Lung (tissue), 12 donors: ENCODE results near the gene KIF26A. TPM values are rescaled to one million over a fixed set of nuclear protein-coding genes. Genes with fewer than 3 reads are reported as not detected.

Experiments used
- ATAC-seq: fragments of 200-7000 bp; cut with Tn5 transposase; one replicate; pipeline ENCODE4 v1.9.1; 2020; ENCODE audit warnings: moderate number of reproducible peaks; ENCODE audit not compliant: insufficient read depth, low FRiP score
- DNase-seq, 3 donors: peaks; one replicate each; pipeline ENCODE4 v3.0.0-alpha.2; 2013 to 2017
- H3K27ac ChIP-seq, 2 donors: one replicate each; pipeline ENCODE4 v1.5.1; 2013; ENCODE audit warnings: mild to moderate bottlenecking in 2 of 2, moderate library complexity in 2 of 2, control low read depth in 1 of 2, inconsistent platforms in 1 of 2, low read depth in 1 of 2, low read length in 1 of 2
- H3K27me3 ChIP-seq, 3 donors: one replicate each; pipeline ENCODE4 v1.5.1; 2013; ENCODE audit warnings: low read length in 2 of 3; ENCODE audit not compliant: control insufficient read depth in 3 of 3, insufficient read depth in 3 of 3
- H3K36me3 ChIP-seq, 4 donors: one replicate each; pipeline ENCODE4 v1.5.1; 2013; ENCODE audit warnings: low read length in 4 of 4, mild to moderate bottlenecking in 1 of 4, moderate library complexity in 1 of 4; ENCODE audit not compliant: control insufficient read depth in 4 of 4, insufficient read depth in 4 of 4
- H3K4me1 ChIP-seq, 5 donors: one replicate each; pipeline ENCODE4 v1.5.1; 2013; ENCODE audit warnings: low read length in 5 of 5, mild to moderate bottlenecking in 2 of 5, moderate library complexity in 1 of 5; ENCODE audit not compliant: control insufficient read depth in 5 of 5, insufficient read depth in 5 of 5
- H3K4me3 ChIP-seq: one replicate; pipeline ENCODE4 v1.5.1; 2013; ENCODE audit warnings: mild to moderate bottlenecking, control low read depth, moderate library complexity
- H3K9ac ChIP-seq, 2 donors: one replicate each; pipeline ENCODE4 v1.5.1; 2013; ENCODE audit warnings: low read length in 2 of 2, control low read depth in 1 of 2; ENCODE audit not compliant: insufficient read depth in 1 of 2
- H3K9me3 ChIP-seq, 4 donors: one replicate each; pipeline ENCODE4 v1.5.1; 2013; ENCODE audit warnings: low read length in 3 of 4, mild to moderate bottlenecking in 1 of 4, moderate library complexity in 1 of 4; ENCODE audit not compliant: control insufficient read depth in 4 of 4, insufficient read depth in 3 of 4
- WGBS, 2 donors: extraction: QIAGEN DNeasy Blood & Tissue Kit; methylation state at CpG; one replicate each; pipeline ENCODE4 v1.1.7; 2013; 5-methylcytosine and 5-hydroxymethylcytosine counted together
- polyA plus RNA-seq, 2 donors: library from polyadenylated mRNA; stranded (reverse); fragments of 200-250 nt; gene quantifications; one replicate each; pipeline ENCODE4 v1.2.1, GENCODE V29; 2013
- total RNA-seq, 2 donors: library from RNA; depleted of rRNA in 1 of 2; stranded (reverse); fragments of >200 nt in 1 of 2; gene quantifications; one replicate each; pipeline ENCODE4 v1.2.1, GENCODE V29; 2014 to 2021
- TF ChIP-seq, protein P1 (sequence below): IDR thresholded peaks from 2 replicates; pipeline ENCODE4 v1.5.1; 2012; ENCODE audit warnings: mild to moderate bottlenecking; ENCODE audit errors: control extremely low read depth, extremely low read depth
- donor health status: control.
- donor health status: control.
- donor health status: Bipolar disorder and iron deficiency.
- donor health status: healthy.
- donor health status: DM: yes; HTN: yes; CAD: no.

Gene KIF26A
- total and polyA plus RNA-seq, 4 donors, result 2.4 to 11.4 (median 4.5) TPM

DNA sequence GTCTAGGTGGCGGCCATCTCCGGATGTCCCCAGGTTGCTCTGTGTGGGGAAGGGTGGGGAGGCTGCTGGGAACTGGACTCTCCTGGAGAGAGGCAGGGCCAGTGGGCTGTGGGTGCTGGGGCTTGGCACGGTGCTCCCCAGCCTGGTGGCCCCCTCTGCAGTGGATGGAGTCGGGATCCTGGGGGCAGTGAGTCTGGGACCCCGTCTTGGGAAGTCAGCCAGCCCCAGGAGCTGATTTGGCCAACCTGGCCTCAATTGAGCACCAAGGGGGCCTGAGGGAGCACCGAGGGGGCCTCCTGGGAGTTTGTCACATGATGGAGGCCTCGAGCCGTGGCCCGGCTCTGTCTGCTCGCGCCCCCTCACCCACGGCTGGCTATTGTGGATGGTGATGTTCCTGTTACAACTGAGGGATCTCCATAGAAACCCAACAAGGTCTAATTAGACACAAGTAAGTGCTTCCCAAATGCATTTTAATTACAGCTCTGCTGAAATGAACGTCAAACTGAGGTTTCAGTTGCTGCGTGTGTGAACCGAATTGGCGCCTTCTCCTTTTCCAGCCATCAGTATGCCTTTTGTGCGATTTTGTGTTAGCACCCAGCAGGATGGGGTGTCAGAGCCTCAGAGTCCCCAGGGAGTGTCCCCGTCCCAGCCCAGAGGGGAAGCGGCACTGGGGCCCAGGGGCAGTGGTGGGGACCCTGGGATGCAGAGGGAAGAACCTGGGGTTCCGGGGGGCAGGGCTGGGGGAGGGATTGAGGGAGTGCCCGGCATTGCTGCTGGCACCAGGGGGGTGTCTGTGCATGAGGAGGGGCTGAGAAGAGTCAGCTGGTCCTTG lies 71.8 kb downstream of the KIF26A start:
- Histone ChIP-seq H3K9me3 (peaks cover 0 to 3% (median 0%) of the 10 kb centered on the region in 4 donors), H3K27ac (no peak overlapping the region), H3K27me3 (no peaks in the 10 kb centered on the region), H3K4me1 (peaks cover 0 to 14% (median 4%) of the 10 kb centered on the region in 5 donors), H3K36me3 (no peaks in the 10 kb centered on the region), H3K9ac (no peak overlapping the region), H3K4me3 (no peak overlapping the region)
- ATAC-seq (no peak), DNase-seq (no peak)
- WGBS, 2 donors, result 78 to 88% methylated on average over 21 of the region's 21 CpGs
- TF ChIP-seq, protein P1, sequence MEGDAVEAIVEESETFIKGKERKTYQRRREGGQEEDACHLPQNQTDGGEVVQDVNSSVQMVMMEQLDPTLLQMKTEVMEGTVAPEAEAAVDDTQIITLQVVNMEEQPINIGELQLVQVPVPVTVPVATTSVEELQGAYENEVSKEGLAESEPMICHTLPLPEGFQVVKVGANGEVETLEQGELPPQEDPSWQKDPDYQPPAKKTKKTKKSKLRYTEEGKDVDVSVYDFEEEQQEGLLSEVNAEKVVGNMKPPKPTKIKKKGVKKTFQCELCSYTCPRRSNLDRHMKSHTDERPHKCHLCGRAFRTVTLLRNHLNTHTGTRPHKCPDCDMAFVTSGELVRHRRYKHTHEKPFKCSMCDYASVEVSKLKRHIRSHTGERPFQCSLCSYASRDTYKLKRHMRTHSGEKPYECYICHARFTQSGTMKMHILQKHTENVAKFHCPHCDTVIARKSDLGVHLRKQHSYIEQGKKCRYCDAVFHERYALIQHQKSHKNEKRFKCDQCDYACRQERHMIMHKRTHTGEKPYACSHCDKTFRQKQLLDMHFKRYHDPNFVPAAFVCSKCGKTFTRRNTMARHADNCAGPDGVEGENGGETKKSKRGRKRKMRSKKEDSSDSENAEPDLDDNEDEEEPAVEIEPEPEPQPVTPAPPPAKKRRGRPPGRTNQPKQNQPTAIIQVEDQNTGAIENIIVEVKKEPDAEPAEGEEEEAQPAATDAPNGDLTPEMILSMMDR, result no peak

DNA sequence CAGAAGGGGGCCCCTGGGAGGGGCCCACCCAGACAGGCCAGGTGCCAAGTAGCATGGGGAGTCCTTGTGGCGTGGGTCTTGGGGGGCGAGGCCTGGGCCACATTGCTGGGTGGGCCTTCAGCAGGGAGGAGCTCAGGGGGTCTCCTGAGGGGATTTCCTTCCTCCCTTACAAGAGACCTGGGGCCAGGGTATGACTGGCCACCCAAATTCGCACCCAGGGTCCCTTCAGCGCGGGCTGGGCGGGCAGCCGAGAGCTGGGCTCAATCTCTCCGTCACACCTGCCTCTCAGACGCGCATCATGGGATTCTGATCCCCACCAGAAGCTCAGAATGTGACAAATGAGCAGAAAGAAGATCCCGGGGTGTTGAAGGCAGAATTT lies 72.4 kb downstream of the KIF26A start:
- peaks cover 0 to 14% (median 4%) of the 10 kb centered on the region in 5 donors for H3K4me1 ChIP-seq
- TF ChIP-seq, protein P1, result no peak
- no peak for DNase-seq

DNA sequence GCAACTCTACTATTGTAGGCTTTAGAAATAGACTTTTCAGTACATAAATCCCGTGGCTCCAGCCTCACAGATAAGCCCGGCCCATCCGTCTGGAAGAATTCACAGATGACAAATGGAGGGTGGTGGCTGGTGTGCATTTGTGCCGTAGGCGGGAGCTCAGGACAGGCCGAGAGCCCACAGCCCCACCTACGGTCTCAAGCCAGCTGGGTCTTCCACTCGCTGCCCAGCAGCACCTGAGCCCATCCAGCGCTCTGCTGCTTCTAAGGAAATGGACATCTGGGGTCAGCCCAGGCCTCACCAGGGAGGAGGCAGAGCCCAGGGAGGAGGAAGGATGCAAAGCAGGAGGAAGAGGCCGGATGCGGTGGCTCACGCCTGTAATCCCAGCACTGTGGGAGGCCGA lies 72.8 kb downstream of the KIF26A start:
- no peak for DNase-seq
- Histone ChIP-seq H3K9ac (no peak overlapping the region), H3K4me3 (no peak overlapping the region), H3K36me3 (no peaks in the 10 kb centered on the region), H3K9me3 (peaks cover 0 to 3% (median 0%) of the 10 kb centered on the region in 4 donors), H3K27ac (no peak overlapping the region), H3K27me3 (no peaks in the 10 kb centered on the region), H3K4me1 (peaks cover 0 to 10% (median 4%) of the 10 kb centered on the region in 5 donors)
- 82 to 87% methylated on average over 13 of the region's 13 CpGs for WGBS, 2 donors
- TF ChIP-seq, protein P1, result no peak
- ATAC-seq, result no peak

More for the DNA sequence above, 72.4 kb downstream of the KIF26A start:
- Histone ChIP-seq H3K36me3 (no peaks in the 10 kb centered on the region), H3K4me3 (no peak overlapping the region), H3K9ac (no peak overlapping the region), H3K27ac (no peak overlapping the region), H3K27me3 (no peaks in the 10 kb centered on the region), H3K9me3 (peaks cover 0 to 3% (median 0%) of the 10 kb centered on the region in 4 donors)
- WGBS, 2 donors, result 91 to 95% methylated on average over 11 of the region's 11 CpGs
- no peak for ATAC-seq
